ENCODE data around the gene MAP4K2. TPM values are rescaled to one million over a fixed set of nuclear protein-coding genes. Genes with fewer than 3 reads are reported as not detected.

The MAP4K2 gene
- total and polyA plus RNA-seq, 9 of the 15 experiments (the other 6 are each of a cell fraction or from before 2014, with no cell fraction given), result 0.13 to 14.5 (median 7.3) TPM

- WGBS (ENCODE audit: insufficient coverage, low coverage, missing lambda C conversion rate), result 52% methylated on average over 19 of the region's 24 CpGs
- H3K4me3 ChIP-seq, result no peak overlapping the region
- H3K27me3 ChIP-seq (ENCODE audit: control insufficient read depth in 2 of 2, insufficient read depth in 2 of 2, low read length in 2 of 2), result no peaks in the 10 kb centered on the region; a peak in 1 of 5 replicates
- 0 out of 2 replicates have a peak, but pooled peaks have one; percentile 20 for TF ChIP-seq ETV5 (CRISPR knock-in tag; IDR thresholded peaks at IDR 0.05; ENCODE audit: low read depth)
- TF ChIP-seq ZNF407 (IDR thresholded peaks at IDR 0.05; ENCODE audit: low read depth), result no peak
- 0 out of 2 replicates have a peak, but pooled peaks have one; percentile 20 for TF ChIP-seq CBFB (CRISPR knock-in tag; IDR thresholded peaks at IDR 0.05)
- TF ChIP-seq RBM25 (IDR thresholded peaks at IDR 0.05; ENCODE audit: low read depth, low read length, severe bottlenecking), result no peak
- peak; percentile 20; the same call in 1 of the 2 replicates for TF ChIP-seq ZBTB7A (IDR thresholded peaks at IDR 0.05; ENCODE audit: borderline replicate concordance, control insufficient read depth, low read depth, low read length)
- no peak for TF ChIP-seq NFE2 (IDR thresholded peaks at IDR 0.05; ENCODE audit: low read depth)
- TF ChIP-seq SNAPC5 (CRISPR knock-in tag; IDR thresholded peaks at IDR 0.05), result no peak
- TF ChIP-seq NCOA6 (IDR thresholded peaks at IDR 0.05), result no peak
- no peak for TF ChIP-seq ZFP36 (IDR thresholded peaks at IDR 0.05; ENCODE audit: low read depth, low read length, partially characterized antibody)
- TF ChIP-seq NFYB (IDR thresholded peaks at IDR 0.05; ENCODE audit: extremely low read depth, insufficient read length), result no peak
- no peak for TF ChIP-seq CREB3 (tag; conservative IDR thresholded peaks at IDR 0.05; ENCODE audit: low read depth)
Observed at GRCh38 chr11:64741375-64742086, 61.5 kb downstream of the MAP4K2 start.

More at GRCh38 chr11:64741375-64742086, 61.5 kb downstream of the MAP4K2 start:
- peak in 1 of 4 experiments; percentile 25 for DNase-seq (ENCODE audit: extremely low read depth in 1 of 4, low spot score in 3 of 4)
- no peaks in the 10 kb centered on the region; the same call in 1 of the 2 replicates for H4K20me1 ChIP-seq (replicated peaks; ENCODE audit: control insufficient read depth, insufficient read depth, low read length)
- H3K27ac ChIP-seq (ENCODE audit: extremely low read depth, low read depth, low read length), result no peak overlapping the region
- peak overlapping the region; percentile 77; the same call in 1 of the 2 replicates for H3K4me2 ChIP-seq (ENCODE audit: insufficient read depth, low read length)
- no peak overlapping the region for H3K9ac ChIP-seq (ENCODE audit: insufficient read depth in 1 of 2, low read depth in 2 of 2, low read length in 2 of 2)
- H3K4me1 ChIP-seq (replicated peaks in 1 of 2; ENCODE audit: control insufficient read depth in 2 of 2, insufficient read depth in 2 of 2, low read length in 2 of 2), result peaks cover 12 to 69% of the 10 kb centered on the region in 2 experiments; a peak in 3 of 5 replicates
- H3K9me1 ChIP-seq (ENCODE audit: control insufficient read depth, insufficient read depth, low read length), result no peaks in the 10 kb centered on the region
- no peaks in the 10 kb centered on the region for H3K9me3 ChIP-seq (replicated peaks; ENCODE audit: control insufficient read depth, insufficient read depth, low read depth, low read length)
- FAIRE-seq, result no peak
- no peak overlapping the region for H2AFZ ChIP-seq (ENCODE audit: low read depth, low read length)
- ATAC-seq, result no peak
- in situ Hi-C loops (cut with MboI) (no loop called here), intact Hi-C loops (cut with micrococcal nuclease) (loop anchor here (2.0 to 5.0 kb wide), 2 partner anchors 53 to 84 kb away; no protein-coding TSS in a partner anchor)
- no peaks in the 10 kb centered on the region for H3K36me3 ChIP-seq (ENCODE audit: control insufficient read depth, insufficient read depth, low read length)
- POLR2A ChIA-PET, result interaction anchor here (1.1 to 1.5 kb wide), 3 partner anchors 8 to 38 kb away, joined by 3 to 5 read pairs (median 3); no protein-coding TSS in a partner anchor
- BruUV-seq (replicated peaks), result no TSS peak
- CTCF ChIA-PET (ENCODE audit: low intra/inter-chr PET ratio), result interaction anchor here (1.7 kb wide), 1 partner anchor 53 kb away, joined by 13 read pairs; no protein-coding TSS in a partner anchor
- H3K79me2 ChIP-seq (ENCODE audit: control insufficient read depth, insufficient read depth, low read length), result no peaks in the 10 kb centered on the region

All from K562 (cell line).